ENCODE measurements around the gene SF3A1. TPM values are rescaled to one million over a fixed set of nuclear protein-coding genes. Genes with fewer than 3 reads are reported as not detected.
"Not testable (repeated sequence)": the region's sequence is repeated elsewhere in the genome, so short reads cannot be mapped to it uniquely, and the experiment has no call there.

SF3A1 gene, protein sequence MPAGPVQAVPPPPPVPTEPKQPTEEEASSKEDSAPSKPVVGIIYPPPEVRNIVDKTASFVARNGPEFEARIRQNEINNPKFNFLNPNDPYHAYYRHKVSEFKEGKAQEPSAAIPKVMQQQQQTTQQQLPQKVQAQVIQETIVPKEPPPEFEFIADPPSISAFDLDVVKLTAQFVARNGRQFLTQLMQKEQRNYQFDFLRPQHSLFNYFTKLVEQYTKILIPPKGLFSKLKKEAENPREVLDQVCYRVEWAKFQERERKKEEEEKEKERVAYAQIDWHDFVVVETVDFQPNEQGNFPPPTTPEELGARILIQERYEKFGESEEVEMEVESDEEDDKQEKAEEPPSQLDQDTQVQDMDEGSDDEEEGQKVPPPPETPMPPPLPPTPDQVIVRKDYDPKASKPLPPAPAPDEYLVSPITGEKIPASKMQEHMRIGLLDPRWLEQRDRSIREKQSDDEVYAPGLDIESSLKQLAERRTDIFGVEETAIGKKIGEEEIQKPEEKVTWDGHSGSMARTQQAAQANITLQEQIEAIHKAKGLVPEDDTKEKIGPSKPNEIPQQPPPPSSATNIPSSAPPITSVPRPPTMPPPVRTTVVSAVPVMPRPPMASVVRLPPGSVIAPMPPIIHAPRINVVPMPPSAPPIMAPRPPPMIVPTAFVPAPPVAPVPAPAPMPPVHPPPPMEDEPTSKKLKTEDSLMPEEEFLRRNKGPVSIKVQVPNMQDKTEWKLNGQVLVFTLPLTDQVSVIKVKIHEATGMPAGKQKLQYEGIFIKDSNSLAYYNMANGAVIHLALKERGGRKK
- total RNA-seq, result 100 to 1,000 TPM; 235 to 241 TPM
- polyA plus RNA-seq, result 139 TPM

DNA sequence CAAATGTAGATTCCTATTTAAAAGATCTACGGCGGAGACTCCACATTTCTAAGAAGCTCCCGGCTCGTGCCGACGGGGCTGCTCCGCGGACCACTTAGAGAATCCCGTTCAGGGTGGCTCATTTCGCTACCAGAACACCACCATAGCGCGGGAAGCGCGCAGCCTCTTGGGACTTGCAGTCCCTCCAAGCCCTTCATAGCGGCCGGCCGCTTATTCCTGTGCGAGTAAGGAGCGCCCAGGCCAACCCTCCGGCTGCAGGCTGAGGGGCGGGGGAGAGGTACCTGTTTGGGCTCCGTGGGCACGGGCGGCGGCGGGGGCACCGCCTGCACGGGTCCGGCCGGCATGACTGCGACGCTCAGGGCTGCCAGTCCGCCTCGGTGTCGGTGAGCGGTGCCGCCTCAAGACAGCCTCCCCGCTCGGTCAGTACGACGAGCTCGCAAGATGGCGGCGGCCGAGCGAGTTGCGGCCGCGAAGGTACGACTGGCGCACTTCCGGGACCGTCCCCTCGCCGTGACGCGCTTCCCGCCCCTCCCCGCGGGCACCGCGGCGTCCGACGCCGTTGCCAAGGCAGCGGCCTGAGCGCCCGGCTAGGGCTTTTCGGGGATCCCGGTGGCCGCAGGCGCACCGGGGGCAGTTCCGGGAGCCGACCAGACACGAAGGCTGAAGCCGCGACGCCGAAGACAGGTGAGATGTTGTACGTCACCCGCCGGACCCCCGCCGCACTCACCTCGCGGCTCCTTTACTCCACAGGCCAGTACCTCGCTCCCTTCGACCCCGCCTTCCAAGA lies at the start of gene SF3A1, which contains the start of gene CCDC157:
TSS of gene SF3A1 (minus strand) at position 446 of the 787 bp plus-strand sequence. CDS start at position 344, 102 bp downstream.
TSS of gene CCDC157 (plus strand) at position 559 of the 787 bp plus-strand sequence. CDS start 8,994 bp downstream, outside the sequence.
- Mint-ChIP-seq H3K9me3 (no peaks in the 10 kb centered on the region), H3K4me3 (peak within 1 kb of the TSS; percentile 94 to 99 (median 98)), H3K4me1 (peaks cover 46 to 57% (median 57%) of the 10 kb centered on the region in 3 donors), H3K27me3 (peaks cover 0 to 3% of the 10 kb centered on the region in 2 donors), H3K27ac (peak within 1 kb of the TSS; percentile 91 to 99 (median 96)), H3K36me3 (peaks cover 0 to 42% (median 3%) of the 10 kb centered on the region in 3 donors)
- POLR2A ChIA-PET, result interaction anchor here (0.5 to 4.1 kb wide), 13 partner anchors 16 to 135 kb away, joined by 3 to 48 read pairs (median 6); partner anchors contain the start of genes CASTOR1, MTFP1 and TBC1D10A
- CTCF ChIA-PET, result interaction anchor here (0.6 to 4.3 kb wide), 6 partner anchors 29 to 88 kb away, joined by 3 to 42 read pairs (median 4); partner anchors contain the start of gene CASTOR1
- H3K4me3 ChIP-seq (ENCODE audit: low read length), result peak within 1 kb of the TSS; percentile 96
- H3K36me3 ChIP-seq (ENCODE audit: insufficient read depth, low read length), result peaks cover 21% of the 10 kb centered on the region
- no peaks in the 10 kb centered on the region for H3K9me3 ChIP-seq (ENCODE audit: low read length)
- peaks cover 41% of the 10 kb centered on the region for H3K4me1 ChIP-seq (ENCODE audit: insufficient read depth, low read length)
- no peaks in the 10 kb centered on the region for H3K27me3 ChIP-seq (ENCODE audit: insufficient read depth, low read length, poor library complexity, severe bottlenecking)
- peak; percentile 81 to 89 (median 88) for DNase-seq
- H3K27ac ChIP-seq (ENCODE audit: low read depth, low read length), result peak within 1 kb of the TSS; percentile 98

DNA sequence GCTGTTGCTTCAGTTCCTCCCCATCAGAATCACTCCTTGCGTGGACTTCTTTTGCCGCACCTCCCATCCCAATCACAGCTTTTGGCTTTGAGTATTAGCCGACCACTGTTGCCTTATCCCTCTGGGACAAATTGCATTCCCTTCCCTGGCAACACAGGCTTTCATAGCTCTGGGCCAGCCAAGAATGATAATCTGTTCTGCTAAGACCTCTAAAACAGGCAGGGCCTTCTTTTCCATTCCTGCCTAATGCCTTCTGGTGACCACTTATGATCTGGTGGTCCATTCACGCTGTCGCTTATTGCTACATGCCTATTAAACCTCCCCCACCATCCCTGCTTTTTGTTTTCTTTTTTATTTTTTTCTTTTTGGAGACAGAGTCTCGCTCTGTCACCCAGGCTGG lies 49.7 kb upstream of the SF3A1 start:
- Histone ChIP-seq H3K36me3 (ENCODE audit: insufficient read depth, low read length) (no peaks in the 10 kb centered on the region), H3K27me3 (ENCODE audit: insufficient read depth, low read length, poor library complexity, severe bottlenecking) (no peaks in the 10 kb centered on the region), H3K9me3 (ENCODE audit: low read length) (no peaks in the 10 kb centered on the region), H3K4me1 (ENCODE audit: insufficient read depth, low read length) (no peaks in the 10 kb centered on the region), H3K27ac (ENCODE audit: low read depth, low read length) (no peak overlapping the region), H3K4me3 (ENCODE audit: low read length) (no peak overlapping the region)
- Mint-ChIP-seq H3K27me3 (no peaks in the 10 kb centered on the region), H3K4me3 (no peak overlapping the region), H3K36me3 (peaks cover 0 to 6% (median 5%) of the 10 kb centered on the region in 3 donors), H3K9me3 (no peaks in the 10 kb centered on the region), H3K27ac (peak overlapping the region in 2 of 8 donors; percentile 55 to 59), H3K4me1 (no peaks in the 10 kb centered on the region)
- DNase-seq, result no peak
- ChIA-PET POLR2A (no interaction called here), CTCF (interaction anchor here (0.9 to 1.7 kb wide), 2 partner anchors 20 to 116 kb away, joined by 3 read pairs; no protein-coding TSS in a partner anchor)

DNA sequence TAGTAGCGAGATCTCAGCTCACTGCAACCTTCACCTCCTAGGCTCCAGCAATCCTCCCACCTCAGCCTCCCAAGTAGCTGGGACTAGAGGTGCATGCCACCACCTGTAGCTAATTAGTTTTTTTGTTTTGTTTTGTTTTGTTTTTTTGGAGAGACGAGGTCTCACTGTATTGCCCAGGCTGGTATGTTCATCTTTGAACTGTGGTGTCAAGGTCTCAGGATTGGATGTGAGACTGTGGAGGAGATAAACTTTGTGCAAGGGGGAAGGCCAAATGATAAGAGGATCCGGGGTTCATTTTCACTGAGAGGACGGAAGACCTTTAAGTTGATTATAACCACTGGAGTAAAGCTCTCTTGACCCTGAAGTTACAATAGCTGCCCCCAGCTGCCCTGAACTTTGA lies 49.0 kb upstream of the SF3A1 start:
- H3K4me3 ChIP-seq (ENCODE audit: low read length), result no peak overlapping the region
- no peak overlapping the region for H3K4me3 Mint-ChIP-seq
- no peaks in the 10 kb centered on the region for H3K27me3 Mint-ChIP-seq
- H3K4me1 Mint-ChIP-seq, result no peaks in the 10 kb centered on the region
- H3K36me3 Mint-ChIP-seq, result peaks cover 0 to 6% (median 3%) of the 10 kb centered on the region in 3 donors
- no peaks in the 10 kb centered on the region for H3K36me3 ChIP-seq (ENCODE audit: insufficient read depth, low read length)
- H3K27ac Mint-ChIP-seq, result peak overlapping the region in 1 of 8 donors; percentile 43
- no peaks in the 10 kb centered on the region for H3K9me3 Mint-ChIP-seq
- H3K9me3 ChIP-seq (ENCODE audit: low read length), result no peaks in the 10 kb centered on the region
- no peaks in the 10 kb centered on the region for H3K4me1 ChIP-seq (ENCODE audit: insufficient read depth, low read length)
- DNase-seq, result no peak
- no peak overlapping the region for H3K27ac ChIP-seq (ENCODE audit: low read depth, low read length)
- CTCF ChIA-PET, result interaction anchor here (0.9 to 1.7 kb wide), 3 partner anchors 21 to 115 kb away, joined by 3 read pairs; no protein-coding TSS in a partner anchor
- no peaks in the 10 kb centered on the region for H3K27me3 ChIP-seq (ENCODE audit: insufficient read depth, low read length, poor library complexity, severe bottlenecking)
- POLR2A ChIA-PET, result no interaction called here

DNA sequence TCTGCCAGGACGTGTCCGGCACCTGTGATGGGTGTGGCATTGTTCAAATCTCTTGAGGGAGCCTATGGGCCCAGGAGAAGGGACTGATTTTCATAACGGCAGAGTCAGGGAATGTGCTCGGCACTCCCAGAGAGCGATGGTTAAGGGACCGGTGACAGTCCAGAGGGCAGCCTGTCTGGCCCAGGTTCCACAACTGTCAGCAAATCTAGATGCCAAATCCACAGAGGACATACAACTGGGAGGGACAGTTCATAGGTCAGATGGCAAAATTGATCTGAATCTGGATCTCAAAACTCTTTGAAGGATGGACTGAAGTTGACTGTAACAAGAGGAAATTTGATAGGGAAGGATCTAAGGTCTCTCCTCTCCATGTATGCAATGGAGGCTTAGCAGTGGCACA lies 47.6 kb upstream of the SF3A1 start:
- Mint-ChIP-seq H3K4me3 (no peak overlapping the region), H3K9me3 (no peaks in the 10 kb centered on the region), H3K27me3 (no peaks in the 10 kb centered on the region), H3K4me1 (no peaks in the 10 kb centered on the region), H3K36me3 (peaks cover 0 to 4% (median 2%) of the 10 kb centered on the region in 3 donors), H3K27ac (peak overlapping the region in 3 of 8 donors; percentile 43 to 50 (median 46))
- CTCF ChIA-PET, result no interaction called here
- Histone ChIP-seq H3K27me3 (ENCODE audit: insufficient read depth, low read length, poor library complexity, severe bottlenecking) (no peaks in the 10 kb centered on the region), H3K4me3 (ENCODE audit: low read length) (no peak overlapping the region), H3K4me1 (ENCODE audit: insufficient read depth, low read length) (no peaks in the 10 kb centered on the region), H3K27ac (ENCODE audit: low read depth, low read length) (no peak overlapping the region), H3K36me3 (ENCODE audit: insufficient read depth, low read length) (no peaks in the 10 kb centered on the region), H3K9me3 (ENCODE audit: low read length) (no peaks in the 10 kb centered on the region)
- no peak for DNase-seq
- POLR2A ChIA-PET, result no interaction called here

DNA sequence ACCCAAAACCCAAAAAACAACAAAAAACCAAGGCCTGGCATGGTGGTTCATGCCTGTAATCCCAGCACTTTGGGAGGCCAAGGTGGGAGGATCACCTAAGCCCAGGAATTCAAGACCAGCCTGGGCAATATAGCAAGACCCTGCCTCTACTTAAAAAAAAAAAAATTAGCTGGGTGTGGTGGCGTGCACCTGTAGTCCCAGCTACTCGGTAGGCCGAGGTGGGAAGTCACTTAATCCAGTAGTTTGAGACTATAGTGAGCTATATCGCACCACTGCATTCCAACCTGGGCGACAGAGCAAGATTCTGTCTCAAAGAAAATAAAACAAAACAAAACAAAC lies 46.0 kb upstream of the SF3A1 start:
- H3K27ac Mint-ChIP-seq; H3K9me3 ChIP-seq (ENCODE audit: low read length); H3K36me3 Mint-ChIP-seq; CTCF ChIA-PET; DNase-seq; H3K4me3 ChIP-seq (ENCODE audit: low read length); H3K36me3 ChIP-seq (ENCODE audit: insufficient read depth, low read length); H3K9me3 Mint-ChIP-seq; H3K27me3 ChIP-seq (ENCODE audit: insufficient read depth, low read length, poor library complexity, severe bottlenecking); H3K27ac ChIP-seq (ENCODE audit: low read depth, low read length); H3K4me3 Mint-ChIP-seq; H3K27me3 Mint-ChIP-seq: not testable (repeated sequence)
- peaks cover 13% of the 10 kb centered on the region for H3K4me1 ChIP-seq (ENCODE audit: insufficient read depth, low read length)
- POLR2A ChIA-PET, result interaction anchor here (1.0 kb wide), 1 partner anchor 22 kb away, joined by 3 read pairs; no protein-coding TSS in a partner anchor
- H3K4me1 Mint-ChIP-seq, result peaks cover 14% of the 10 kb centered on the region in 3 donors

DNA sequence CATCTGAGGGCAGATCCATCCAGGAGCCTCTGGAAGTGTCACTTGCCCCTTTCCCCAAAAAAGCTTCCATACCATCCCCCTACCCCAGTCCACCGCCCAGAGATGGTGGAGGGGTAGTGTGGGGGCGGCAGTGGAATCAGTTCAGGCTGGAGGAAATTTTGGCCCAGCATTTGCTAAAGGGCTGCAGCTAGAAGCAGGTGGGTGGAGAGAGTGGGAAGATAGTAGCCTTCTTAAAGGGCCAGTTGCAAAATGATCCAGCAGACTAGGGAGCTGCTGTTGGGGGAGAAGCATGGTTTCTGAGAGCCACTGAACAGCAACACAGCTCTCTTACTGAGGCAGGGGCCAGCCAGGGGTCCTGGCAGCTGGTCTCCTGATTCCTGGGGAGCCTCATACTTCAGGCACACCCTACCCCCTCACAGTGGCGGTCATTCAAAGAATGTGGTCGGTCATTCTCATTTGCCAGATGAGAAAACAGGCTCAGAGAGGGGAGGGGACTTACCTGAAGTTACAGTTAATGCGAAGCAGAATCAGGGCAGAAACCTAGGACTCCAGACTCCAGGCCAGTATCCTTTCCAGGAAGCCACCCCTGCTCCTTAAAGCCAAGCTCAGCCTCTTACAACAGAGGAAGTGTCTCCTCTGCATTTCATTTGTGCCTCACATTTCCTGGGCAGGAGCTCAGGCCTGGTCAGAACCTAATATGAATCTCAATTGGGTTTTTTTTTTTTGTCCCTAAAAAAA lies 45.5 kb upstream of the SF3A1 start:
- no peak overlapping the region for H3K27ac ChIP-seq (ENCODE audit: low read depth, low read length)
- H3K27ac Mint-ChIP-seq, result peak overlapping the region in 1 of 8 donors; percentile 44
- no peaks in the 10 kb centered on the region for H3K36me3 ChIP-seq (ENCODE audit: insufficient read depth, low read length)
- H3K9me3 ChIP-seq (ENCODE audit: low read length), result no peaks in the 10 kb centered on the region
- H3K4me1 Mint-ChIP-seq, result peaks cover 17% of the 10 kb centered on the region in 3 donors
- no peaks in the 10 kb centered on the region for H3K9me3 Mint-ChIP-seq
- H3K4me3 ChIP-seq (ENCODE audit: low read length), result no peak overlapping the region
- H3K4me1 ChIP-seq (ENCODE audit: insufficient read depth, low read length), result peaks cover 18% of the 10 kb centered on the region
- no peak for DNase-seq
- H3K27me3 Mint-ChIP-seq, result peaks cover 6 to 10% of the 10 kb centered on the region in 2 donors
- ChIA-PET CTCF (interaction anchor here (1.1 kb wide), 1 partner anchor 11 kb away, joined by 5 read pairs; no protein-coding TSS in a partner anchor), POLR2A (no interaction called here)
- peaks cover 6% of the 10 kb centered on the region for H3K27me3 ChIP-seq (ENCODE audit: insufficient read depth, low read length, poor library complexity, severe bottlenecking)
- peaks cover 0 to 3% (median 0%) of the 10 kb centered on the region in 3 donors for H3K36me3 Mint-ChIP-seq
- no peak overlapping the region for H3K4me3 Mint-ChIP-seq

DNA sequence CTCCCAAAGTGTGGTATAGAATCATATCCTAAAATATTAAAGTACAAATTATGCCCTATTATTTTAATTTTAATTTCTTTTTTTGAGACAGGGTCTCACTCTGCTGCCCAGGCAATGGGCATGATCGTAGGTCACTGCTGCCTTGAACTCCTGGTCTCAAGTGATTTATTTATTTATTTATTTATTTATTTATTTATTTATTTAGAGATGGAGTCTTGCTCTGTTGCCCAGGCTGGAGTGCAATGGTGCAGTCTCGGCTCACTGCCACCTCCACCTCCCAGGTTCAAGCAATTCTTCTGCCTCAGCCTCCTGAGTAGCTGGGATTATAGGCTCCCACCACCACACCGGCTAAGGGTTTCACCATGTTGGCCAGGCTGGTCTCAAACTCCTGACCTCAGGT lies 44.3 kb upstream of the SF3A1 start:
- H3K27me3 ChIP-seq (ENCODE audit: insufficient read depth, low read length, poor library complexity, severe bottlenecking); H3K4me3 ChIP-seq (ENCODE audit: low read length); H3K27ac ChIP-seq (ENCODE audit: low read depth, low read length); POLR2A ChIA-PET; H3K27ac Mint-ChIP-seq; H3K36me3 ChIP-seq (ENCODE audit: insufficient read depth, low read length); H3K4me3 Mint-ChIP-seq; H3K9me3 ChIP-seq (ENCODE audit: low read length); H3K9me3 Mint-ChIP-seq; H3K36me3 Mint-ChIP-seq; DNase-seq; CTCF ChIA-PET: not testable (repeated sequence)
- Mint-ChIP-seq H3K27me3 (peaks cover 12 to 19% of the 10 kb centered on the region in 2 donors), H3K4me1 (peaks cover 22 to 27% (median 25%) of the 10 kb centered on the region in 3 donors)
- H3K4me1 ChIP-seq (ENCODE audit: insufficient read depth, low read length), result peaks cover 26% of the 10 kb centered on the region

All from CD8-positive, alpha-beta memory T cell (primary cell).